ENCODE data around the gene WDR62. TPM values are rescaled to one million over a fixed set of nuclear protein-coding genes. Genes with fewer than 3 reads are reported as not detected.
"Not testable (repeated sequence)": the region's sequence is repeated elsewhere in the genome, so short reads cannot be mapped to it uniquely, and the experiment has no call there.

The WDR62 gene
- total RNA-seq, 1 experiment from 2014 or later: 22.0 TPM

DNA sequence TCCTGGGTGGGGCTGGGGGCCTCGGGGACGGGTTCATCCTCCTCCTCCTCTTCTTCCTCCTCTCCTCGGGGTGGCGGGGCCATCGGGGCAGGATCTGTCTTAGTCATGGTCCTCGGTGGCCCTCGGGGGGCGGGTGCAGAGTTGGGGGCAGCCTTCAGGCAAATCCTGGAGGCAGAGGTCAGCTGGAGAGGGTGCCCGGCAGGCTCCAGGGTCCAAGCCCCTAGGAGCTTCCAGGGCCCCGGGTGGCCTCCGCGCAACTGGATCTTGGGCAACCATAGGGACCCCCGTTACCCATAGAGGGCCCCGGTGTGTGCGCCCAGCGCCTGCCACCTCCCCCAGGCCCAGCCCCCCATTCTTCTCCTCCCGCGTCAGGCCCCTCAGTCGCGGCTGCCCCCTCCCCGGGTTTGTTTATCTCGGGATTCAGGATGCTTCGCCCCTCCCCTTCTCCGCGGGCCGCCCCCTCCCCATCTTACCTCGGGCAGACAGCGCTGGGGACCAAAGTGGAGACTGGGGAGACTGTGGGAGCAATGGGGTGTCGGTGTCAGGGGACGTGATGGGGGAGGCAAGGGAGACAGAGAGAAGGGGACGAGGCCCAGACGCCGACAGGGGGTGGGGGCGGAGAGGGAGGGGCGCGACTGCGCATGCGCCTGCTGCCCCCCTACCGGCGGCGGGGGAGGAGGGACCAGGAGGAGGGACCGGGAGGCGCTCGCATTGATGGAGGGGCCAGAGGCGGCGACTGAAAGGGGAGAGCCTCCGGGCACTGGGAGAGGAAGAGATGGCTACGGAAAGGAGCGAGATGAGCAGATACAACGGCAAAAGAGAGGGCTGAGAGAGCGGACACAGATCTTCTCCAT lies 22.2 kb upstream of the WDR62 start, which contains the start of gene CLIP3:
CLIP3 (minus strand) TSS at position 623 of the 854 bp plus-strand sequence; CDS start at position 107, 516 bp downstream.
- peak; percentile 55 for DNase-seq (ENCODE audit: low read depth)

DNA sequence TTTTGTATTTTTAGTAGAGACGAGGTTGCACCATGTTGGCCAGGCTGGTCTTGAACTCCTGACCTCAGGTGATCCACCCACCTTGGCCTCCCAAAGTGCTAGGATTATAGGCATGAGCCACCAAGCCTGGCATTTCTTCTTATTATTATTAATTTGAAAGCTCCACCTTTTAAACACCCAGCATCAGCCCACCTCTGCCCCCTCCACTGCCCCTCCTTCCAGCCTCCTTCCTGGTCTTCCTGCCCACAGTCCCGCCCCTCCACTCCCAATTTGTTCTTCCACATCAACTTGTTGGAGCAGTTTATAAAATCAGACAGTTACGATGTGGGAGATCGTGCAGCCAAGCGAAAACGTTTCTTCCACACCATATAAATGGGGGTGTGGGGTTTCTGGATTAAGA lies 14.2 kb upstream of the WDR62 start:
- DNase-seq (ENCODE audit: low read depth): no peak

DNA sequence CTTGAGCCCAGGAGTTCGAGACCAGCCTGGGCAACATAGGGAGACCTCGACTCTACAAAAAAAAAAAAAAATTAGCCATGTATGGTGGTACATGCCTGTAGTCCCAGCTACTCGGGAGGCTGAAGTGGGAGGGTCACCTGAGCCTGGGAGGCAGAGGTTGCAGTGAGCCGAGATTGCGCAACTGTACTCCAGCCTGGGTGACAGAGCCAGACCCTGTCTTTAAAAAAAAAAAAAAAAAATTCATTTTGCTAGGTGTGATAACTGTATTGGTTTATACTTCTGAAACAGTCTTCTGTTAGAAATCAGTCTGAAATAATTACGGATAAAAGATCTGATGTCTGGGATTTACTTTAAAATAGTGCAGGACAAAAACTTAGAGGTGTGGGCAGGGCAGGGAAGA lies 13.6 kb upstream of the WDR62 start:
- DNase-seq (ENCODE audit: low read depth): not testable (repeated sequence)

DNA sequence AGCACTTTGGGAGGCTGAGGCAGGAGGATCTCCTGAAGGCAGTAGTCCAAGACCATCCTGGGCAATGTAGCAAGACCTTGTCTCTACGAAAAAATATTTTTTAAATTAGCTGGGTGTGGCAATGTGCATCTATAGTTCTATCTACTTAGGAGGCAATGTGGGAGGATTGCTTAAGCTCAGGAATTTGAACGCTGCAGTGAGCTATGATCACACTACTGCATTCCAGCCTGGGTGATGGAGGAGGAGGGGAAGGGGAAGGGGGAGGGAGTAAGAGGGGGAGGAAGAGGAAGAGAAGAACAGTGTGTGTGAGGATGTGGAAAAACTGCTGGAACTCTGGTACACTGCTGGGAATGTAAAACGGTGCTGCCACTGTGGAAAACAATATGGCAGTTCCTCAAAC lies 12.9 kb upstream of the WDR62 start:
- peak; percentile 44 for DNase-seq (ENCODE audit: low read depth)

DNA sequence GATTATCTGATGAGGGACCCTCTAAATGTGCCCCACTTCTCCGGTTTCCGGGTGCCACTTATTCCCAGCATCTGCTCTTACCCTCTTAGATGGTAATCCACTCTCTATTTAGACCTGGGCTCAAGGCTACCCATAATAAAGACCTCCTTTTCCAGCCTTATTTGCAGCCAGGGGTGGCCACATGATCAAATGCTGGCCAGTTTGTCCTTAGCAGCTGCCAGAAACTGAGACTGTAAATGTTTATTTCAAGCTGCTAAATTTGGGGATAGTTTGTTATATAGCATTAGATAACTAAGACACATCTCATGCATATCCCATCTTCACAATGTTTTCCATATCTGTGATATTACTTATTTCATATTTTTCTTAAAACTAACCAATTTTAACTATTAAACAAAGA lies 10.7 kb upstream of the WDR62 start:
- no peak for DNase-seq (ENCODE audit: low read depth)

DNA sequence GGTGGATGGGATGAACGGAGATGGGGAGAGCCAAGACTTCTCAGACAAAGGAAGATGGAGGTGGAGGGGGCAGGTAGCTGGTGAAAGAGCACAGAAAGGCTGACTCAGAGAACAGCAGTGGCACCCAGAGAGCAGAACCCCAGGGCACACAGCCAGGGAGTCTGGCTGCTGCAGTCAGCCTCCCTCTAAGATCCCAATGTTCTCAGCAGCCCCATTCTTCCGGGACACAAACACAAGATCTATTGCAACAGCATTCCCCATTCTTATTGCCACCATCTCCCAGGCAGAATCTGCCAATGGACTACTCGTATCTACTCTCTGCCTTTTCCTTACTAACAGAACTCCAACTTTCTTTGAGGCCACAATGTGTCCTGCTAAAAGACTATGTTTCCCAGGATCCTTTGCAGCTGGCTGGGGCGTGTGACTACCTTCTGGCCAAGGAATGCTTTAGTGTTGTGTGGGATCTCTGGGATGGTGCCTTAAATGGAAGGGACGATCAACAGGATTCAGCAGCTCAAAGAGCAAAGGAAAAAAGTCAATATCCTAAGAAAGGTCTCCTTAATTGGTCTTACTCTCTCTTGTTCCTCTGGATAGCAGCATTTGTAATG lies 8.2 kb upstream of the WDR62 start:
- DNase-seq (ENCODE audit: low read depth): no peak

DNA sequence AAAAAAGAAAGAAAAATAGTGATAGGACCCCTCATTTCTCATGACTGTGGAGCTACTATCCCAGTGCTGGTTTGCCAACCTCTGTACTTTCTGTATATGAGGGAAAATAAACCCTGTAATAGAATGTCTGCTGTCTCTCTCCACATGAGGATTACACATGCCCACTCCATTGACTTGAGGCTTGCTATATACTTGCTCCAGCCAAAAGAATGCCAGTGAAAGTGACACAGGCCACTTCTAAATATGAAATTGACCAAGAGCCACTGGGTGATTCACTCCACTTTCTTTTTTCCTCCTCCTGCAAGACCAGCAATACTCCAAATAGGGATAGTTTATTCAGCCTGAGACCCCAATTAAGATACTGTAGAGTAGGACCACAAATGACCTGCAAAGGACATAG lies 6.9 kb upstream of the WDR62 start:
- DNase-seq (ENCODE audit: low read depth): no peak

DNA sequence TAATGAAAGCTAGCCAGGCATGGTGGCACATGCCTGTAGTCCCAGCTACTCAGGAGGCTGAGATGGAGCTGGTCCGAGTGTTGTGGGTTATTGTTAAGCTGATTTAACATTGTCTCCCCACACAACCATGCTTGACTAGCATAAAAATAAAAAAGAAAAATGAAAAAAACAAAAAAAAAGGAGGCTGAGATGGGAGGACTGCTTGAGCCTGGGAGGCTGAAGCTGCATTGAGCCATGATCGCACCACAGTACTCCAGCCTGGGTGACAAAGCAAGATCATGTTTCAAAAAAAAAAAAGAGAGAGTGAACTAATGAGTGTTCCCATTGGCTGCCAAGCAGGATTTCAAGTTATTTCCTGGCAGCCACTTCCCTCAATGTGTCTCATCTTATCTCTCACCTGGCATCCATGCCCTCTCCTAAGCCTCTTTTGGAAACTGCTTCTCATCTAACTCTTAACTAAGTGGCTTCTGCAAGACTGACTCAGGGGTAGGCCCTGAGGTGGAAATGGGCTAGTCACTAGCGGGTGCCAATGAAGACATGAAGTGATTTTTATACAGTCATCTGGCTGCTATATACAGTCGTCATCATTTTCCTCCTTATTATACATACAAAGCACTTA lies 5.5 kb upstream of the WDR62 start:
- DNase-seq (ENCODE audit: low read depth): no peak

DNA sequence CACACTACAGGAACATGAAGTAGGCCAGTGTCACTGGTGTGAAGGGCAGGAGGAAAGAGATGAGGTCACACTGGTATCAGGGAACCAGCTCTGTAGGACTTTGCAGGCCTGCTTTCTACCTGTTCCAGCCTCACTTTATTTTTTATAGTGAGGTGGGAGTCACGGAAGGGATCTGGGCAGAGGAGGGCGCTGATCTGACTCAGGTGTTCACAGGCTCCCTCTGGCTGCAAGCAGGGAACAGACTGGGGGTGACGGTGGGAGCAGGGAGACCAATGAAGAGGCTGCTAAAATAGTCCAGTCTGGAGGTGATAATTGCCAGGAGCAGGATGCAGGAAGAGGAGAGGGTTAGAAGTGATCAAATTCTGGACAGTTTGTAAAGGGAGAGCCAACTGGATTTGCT lies 3.5 kb upstream of the WDR62 start:
- no peak for DNase-seq (ENCODE audit: low read depth)

DNA sequence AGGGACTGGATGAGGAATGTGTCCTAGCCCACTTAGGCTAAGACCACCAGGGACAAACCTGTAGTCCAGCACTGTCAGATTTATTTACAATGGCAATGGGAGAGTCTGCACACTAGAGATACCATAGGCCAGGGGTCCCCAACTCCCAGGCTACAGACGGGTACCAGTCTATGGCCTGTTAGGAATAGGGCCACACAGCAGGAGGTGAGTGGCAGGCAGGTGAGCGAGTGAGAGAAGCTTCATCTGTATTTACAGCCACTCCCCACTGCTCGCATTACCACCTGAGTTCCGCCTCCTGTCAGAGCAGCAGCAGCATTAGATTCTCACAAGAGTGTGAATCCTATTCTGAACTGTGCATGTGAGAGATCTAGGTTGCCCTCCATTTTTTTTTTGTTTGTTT lies 3.1 kb upstream of the WDR62 start:
- DNase-seq (ENCODE audit: low read depth): no peak

DNA sequence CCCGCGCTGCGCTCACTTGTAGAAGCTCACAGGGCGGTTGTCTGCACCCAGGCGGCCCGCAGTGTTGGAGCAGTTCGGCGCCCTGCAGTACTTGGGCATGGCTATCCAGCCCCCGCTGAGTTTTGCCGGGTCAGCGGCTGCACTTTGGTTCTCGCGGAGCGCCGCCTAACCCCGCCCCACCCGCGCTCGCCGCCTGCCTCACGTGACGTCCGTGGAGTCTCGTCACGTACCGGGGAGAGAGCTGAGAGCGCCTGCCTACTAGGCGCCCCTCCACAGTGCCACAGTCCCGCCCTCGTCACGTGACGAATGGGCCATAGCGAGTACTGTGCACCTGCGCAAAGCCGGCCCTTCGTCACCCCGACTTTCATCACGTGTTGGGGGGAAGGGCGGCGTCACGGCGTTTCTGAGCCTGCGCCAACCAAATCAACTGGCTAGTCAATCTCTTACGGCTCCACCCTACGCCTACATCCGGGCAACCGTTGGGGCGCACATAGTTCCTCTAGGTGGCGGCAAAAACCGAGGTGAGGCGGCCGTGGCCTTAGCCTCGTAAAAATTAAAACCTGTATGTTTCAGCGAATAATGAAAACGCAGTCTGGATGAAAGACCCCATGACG lies 471 bp upstream of the WDR62 start, which contains the start of gene THAP8:
THAP8 (minus strand) TSS at position 167 of the 614 bp plus-strand sequence; CDS start at position 99, 68 bp downstream.
- DNase-seq (ENCODE audit: low read depth): peak; percentile 99

DNA sequence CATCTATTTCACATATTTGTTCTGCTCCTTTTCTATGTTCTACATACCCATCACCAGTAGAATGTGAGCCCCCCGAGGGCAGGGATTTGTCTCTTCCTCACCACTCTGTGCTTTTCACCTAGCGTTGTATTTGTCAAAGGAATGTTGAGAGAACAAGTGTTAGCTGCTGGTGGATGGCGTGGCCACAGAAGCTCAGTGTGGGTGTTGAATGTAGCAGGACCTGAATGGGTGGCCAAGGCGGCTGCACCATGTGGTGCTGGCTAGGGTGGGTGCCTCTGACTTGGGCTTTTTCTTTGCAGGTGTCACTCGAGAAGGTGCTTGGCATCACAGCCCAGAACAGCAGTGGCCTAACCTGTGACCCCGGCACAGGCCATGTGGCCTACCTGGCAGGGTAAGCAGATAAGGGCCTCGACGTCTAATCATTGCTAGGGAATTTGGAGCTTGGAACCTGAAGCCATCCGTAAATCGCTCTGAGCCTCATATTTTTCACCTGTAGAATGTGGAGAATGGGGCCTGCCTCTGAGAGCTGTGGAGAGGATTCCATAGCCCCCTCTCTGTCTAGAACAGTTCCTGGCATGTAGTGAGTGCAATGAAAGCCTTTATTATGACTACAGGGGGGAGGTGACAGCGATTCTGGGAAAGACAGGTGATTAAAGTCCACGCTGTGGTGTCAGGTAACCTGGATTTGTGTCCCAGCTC lies 3.9 kb downstream of the WDR62 start:
- no peak for DNase-seq (ENCODE audit: low read depth)

DNA sequence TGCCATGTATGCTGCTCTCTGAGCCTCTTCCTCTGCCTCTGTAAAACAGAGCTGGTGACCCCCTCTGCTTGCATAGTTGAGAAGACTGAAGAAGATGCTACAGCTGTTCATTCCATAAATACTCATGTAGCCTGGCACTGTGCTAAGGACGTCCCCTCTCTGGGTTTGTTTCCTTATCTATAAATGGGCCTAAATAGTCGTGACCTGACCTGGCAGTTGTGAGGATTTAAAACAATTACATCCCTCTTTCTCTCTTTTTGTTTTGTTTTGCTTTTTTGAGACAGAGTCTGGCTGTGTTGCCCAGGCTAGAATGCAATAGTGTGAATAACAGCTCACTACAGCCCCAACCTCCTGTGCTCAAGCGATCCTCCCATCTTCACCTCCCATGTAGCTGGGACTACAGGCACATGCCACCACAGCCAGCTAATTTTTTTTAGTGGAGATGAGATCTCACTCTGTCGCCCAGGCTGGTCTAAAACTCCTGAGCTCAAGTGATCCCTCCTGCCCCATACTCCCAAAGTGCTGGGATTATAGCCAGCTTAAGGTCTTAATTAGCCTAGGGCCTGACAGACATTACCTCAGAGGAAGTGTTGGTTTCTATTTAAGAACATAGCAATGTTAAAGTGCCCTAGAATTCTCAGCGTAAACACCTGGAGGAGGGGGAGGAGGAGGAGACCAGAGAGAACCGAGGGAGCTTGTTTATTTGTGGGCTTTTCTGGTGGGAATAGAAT lies 4.6 kb downstream of the WDR62 start:
- DNase-seq (ENCODE audit: low read depth): no peak

DNA sequence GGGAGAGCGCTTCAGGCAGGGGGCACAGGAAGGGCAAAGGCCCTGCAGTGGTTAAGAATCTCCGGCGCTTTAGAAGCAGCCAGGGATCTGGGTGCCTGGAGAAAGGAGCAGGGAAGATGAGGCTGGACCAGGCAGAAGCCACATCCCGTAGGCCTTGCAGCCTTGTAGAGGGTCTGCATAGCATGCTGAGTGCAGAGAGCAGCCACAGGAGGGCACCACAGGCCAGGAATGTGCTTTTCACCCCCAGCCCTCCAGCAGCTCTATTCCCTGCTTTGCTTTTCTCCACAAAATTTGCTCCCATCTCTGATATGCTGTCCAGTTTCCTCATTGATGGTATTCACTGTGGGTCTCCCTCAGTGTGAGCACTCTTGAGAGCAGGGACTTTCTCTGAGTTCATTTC lies 5.7 kb downstream of the WDR62 start:
- no peak for DNase-seq (ENCODE audit: low read depth)

DNA sequence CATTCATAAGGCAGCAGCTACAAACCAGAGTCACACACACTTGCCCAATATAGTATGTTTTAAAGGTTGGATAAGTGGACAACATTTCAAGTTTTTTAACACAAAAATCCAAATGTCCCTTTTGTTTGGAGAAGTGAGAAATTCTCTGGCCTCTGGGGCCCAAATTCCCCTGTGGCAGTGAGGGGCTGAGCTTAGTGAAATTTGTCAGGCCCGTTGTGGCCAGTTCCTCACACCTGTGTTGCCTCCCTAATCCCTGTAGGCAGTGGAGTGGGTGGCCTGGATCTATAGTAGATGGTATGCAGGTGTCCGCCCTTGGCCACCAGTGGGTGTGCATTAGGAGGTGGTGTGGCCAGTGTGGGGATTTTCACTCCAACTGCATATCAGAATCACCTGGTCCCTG lies 6.7 kb downstream of the WDR62 start:
- DNase-seq (ENCODE audit: low read depth): no peak

DNA sequence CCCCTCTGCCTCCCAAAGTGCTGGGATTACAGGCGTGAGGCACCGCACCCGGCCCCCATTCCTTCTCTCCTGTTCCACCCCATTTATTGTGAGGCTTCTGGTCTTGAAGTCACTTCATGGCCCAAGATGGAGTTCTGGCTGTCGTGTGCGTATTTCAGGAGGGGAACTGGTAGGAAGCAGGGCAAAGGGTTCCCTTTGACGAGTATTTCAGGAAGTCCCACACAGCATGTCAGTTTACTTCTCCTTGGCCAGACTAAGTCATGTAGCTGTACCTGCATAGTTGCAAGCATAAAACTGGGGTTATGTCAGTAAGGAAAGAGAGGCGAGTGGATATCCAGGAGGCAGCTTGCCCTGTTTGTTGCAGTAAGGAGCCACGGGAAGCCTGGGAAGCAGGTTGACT lies 10.1 kb downstream of the WDR62 start:
- DNase-seq (ENCODE audit: low read depth): no peak

DNA sequence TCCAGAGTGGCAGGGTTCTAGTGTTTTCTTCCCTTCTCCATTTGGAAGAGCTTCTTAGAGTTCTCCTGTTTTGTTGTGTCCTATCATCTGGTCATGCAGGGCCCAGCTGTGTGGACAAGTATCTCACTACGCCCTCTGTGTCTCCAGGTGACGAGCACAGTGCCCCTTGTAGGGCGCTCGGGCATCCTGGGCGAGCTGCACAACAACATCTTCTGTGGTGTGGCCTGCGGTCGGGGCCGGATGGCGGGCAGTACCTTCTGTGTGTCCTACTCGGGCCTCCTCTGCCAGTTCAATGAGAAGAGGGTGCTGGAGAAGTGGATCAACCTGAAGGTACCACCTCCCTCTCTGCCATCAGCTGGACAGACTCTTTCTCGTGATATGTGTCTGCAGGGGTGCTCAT lies 13.0 kb downstream of the WDR62 start:
- no peak for DNase-seq (ENCODE audit: low read depth)

DNA sequence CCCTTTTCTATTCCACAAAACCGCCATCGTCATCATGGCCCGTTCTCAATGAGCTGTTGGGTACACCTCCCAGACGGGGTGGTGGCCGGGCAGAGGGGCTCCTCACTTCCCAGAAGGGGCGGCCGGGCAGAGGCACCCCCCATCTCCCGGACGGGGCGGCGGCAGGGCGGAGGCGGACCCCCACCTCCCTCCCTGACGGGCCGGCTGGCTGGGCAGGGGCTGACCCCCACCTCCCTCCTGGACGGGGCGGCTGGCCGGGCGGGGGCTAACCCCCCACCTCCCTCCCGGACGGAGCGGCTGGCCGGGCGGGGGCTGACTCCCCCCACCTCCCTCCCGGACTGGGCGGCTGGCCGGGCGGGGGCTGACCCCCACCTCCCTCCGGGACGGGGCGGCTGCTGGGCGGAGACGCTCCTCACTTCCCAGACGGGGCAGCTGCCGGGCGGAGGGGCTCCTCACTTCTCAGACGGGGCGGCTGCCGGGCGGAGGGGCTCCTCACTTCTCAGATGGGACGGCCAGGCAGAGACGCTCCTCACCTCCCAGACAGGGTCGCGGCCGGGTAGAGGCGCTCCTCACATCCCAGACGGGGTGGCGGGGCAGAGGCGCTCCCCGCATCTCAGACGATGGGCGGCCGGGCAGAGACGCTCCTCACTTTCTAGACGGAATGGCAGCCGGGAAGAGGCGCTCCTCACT lies 14.3 kb downstream of the WDR62 start:
- DNase-seq (ENCODE audit: low read depth): not testable (repeated sequence)

DNA sequence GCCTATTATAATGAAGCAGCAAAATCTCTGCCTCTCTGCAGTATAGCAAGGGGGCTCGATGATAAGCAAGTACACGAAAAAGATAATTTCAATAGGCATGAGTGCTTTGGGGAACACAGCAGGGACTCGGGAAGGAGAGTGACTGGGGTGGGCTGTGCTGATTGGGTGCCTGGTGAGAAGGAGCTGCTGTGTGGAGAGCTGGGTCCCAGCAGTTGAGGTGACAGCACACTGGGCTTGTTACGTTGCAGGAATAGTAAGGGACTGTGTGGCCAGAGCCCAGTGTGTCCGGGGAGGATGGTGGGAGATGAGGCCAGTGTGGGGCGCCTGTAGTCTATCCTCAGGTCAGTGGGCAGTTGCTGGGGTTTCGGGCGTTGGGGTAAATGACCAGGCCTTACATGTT lies 17.4 kb downstream of the WDR62 start:
- no peak for DNase-seq (ENCODE audit: low read depth)

Measured in LHCN-M2 (cell line).